ENCODE measurements around the gene MAP2K1.

Gene MAP2K1

DNA sequence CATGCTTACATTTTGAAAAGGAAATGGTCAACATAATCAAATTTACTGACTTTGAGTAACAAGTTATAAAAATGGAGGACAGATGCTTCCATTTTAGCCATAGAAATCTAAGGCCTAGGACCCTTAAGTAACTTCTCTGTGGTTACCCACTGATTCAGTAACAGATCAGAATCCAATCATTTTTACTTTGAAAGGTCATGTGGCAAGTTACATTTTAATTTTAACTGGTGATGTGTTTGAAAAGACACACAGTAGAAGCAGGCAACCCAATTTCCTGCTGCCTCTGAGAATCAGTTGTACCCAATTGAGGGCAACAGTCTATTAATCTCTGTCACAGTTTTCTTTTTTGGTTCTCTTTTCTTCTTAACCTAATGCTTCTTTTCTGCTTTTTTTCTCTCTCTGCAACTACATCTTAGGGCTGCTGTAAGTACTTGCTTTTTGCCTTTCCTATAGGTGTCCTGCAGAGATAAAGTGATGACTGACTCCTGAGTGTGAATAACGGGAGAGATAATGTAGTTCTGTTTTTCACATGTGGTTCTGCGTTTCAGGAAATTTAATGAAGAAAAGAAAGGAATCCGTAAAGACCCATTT lies 121.7 kb downstream of the MAP2K1 start:
- DNase-seq = no peak

DNA sequence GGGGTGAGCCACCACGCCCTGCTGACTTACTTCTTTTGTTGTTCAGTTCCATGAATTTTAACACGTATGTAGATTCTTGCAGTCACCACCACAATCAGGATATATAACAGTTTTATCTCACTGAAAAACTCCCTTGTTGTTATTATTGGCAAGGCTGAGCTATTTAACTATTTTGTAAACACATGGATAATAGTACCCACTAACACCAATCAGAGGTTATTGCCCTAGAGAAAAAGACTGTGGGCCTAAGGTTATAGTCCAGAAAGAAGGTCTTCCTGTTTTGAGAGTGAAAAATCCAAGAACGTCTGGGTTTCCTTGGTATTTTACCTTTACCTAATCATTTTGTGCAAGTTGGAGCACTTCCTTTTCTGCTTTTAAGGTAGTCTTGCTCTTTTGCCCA lies 127.9 kb downstream of the MAP2K1 start:
- no peak for DNase-seq

DNA sequence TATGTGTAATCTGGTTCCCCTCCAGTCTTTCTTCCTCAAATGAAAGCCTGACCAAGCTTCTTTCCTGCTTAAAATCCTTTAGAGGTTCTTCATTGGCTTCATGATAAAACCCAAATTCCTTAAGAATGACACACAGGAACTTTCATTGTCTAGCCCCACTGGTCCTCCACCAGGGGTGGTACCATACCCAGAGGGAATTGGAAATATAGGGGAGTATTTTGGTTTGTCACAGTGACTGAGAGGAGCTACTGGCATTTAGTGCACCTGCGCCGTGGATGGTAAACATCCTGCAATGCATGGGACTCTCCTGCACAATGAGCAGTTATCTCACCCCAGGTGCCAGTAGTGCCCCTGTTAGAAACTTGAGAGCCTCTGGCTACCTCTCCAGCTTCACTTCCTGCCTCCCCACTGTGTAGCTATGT lies 129.2 kb downstream of the MAP2K1 start:
- DNase-seq = no peak

DNA sequence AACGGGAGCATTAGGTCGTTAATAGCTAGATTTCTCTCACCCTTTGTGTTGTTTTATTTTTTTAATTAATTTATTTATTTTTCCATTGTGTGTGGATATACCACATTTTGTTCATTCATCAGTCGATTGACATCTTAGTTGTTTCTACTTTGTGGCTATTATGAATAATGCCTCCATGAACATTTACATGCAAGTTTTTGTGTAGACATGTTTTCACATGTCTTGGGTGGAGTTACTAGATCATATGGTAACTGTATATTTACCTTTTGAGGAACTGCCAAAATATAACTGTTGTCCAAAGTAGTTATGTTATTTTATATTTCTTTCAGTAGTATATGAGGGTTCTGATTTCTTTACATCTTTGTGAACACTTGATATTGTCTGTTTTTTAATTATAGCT lies 137.2 kb downstream of the MAP2K1 start:
- no peak for DNase-seq

DNA sequence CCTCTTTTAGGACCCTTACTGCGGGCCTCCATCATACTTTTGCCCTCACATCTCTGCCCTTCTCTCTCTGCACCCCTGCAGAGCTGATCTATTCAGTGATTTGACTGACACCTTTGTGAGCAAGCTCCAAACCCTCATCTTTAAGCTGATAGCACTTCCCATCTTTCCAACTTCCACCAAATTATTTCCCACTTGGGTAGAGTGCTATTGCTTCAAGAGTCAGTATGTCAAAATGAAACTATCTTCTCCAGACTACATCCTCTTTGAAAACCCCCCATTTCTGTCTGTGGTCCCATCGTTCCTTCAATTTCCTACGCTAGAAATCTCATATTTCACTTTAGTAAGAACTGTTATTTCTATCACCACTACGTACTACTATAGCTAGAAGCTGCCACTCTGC lies 138.1 kb downstream of the MAP2K1 start:
- DNase-seq = no peak

DNA sequence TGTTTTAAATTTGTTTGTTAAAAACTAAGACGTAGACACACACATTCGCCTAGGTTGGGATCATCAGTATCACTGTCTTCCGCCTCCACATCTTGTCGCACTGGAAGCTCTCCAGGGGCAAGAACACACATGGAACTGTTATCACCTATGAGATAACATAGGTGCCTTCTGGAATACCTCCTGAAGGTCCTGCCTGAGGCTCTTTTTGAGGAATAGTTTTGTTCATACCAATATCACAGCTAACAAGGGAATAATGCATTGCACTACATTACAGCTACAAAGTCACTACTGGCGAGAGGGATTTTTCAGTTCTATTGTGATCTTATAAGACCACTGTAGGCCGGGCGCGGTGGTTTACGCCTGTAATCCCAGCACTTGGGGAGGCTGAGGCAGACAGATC lies 148.3 kb downstream of the MAP2K1 start:
- no peak for DNase-seq
